HG03139 (cell line): ENCODE results near the gene LMF2.
A peak's percentile ranks its signal among the peaks of the same experiment; 100 is the strongest.
"Not testable (repeated sequence)": the region's sequence is repeated elsewhere in the genome, so short reads cannot be mapped to it uniquely, and the experiment has no call there.

Source experiments
- ATAC-seq: cut with Tn5 transposase; IDR thresholded peaks from one replicate; pipeline ENCODE4 v1.9.1; 2021; ENCODE audit not compliant: unreplicated experiment

LMF2 gene

DNA sequence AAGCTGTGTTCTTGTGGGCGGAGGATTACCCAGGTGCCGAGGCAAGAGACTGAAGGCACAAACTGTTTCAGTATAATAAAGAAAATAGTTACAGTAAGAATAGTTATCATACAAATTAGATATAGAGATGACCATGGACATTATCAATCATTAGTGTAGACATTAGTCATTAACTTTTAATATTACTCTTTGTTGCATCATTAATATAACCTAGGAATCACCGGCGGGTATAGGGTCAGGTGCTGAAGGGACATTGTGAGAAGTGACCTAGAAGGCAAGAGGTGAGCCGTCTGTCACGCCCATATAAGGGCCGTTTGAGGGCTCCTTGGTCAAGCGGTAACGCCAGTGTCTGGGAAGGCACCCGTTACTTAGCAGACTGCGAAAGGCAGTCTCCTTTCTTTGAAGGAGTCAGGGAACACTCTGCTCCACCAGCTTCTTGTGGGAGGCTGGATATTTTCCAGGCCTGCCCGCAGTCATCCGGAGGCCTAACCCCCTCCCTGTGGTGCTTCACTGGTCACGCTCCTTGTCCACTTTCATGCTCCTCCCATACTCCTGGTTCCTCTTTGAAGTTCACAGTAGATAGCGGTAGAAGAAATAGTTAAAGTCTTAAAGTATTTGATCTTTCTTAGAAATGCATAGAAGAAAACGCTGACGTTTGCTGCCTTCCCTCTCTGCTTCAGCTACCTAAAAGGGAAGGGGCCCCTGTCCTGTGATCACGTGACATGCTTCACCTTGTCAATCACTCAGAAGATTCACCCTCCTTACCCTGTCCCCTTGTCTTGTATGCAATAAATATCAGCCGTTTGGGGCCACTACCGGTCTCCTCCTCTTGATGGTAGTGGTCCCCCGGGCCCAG is 26.6 kb upstream of the LMF2 start:
- ATAC-seq, result not testable (repeated sequence)

- no peak for ATAC-seq
Observed at GRCh38 chr22:50532824-50533796, 25.6 kb upstream of the LMF2 start.

- ATAC-seq, result no peak
Observed at GRCh38 chr22:50531962-50532674, 24.6 kb upstream of the LMF2 start.

DNA sequence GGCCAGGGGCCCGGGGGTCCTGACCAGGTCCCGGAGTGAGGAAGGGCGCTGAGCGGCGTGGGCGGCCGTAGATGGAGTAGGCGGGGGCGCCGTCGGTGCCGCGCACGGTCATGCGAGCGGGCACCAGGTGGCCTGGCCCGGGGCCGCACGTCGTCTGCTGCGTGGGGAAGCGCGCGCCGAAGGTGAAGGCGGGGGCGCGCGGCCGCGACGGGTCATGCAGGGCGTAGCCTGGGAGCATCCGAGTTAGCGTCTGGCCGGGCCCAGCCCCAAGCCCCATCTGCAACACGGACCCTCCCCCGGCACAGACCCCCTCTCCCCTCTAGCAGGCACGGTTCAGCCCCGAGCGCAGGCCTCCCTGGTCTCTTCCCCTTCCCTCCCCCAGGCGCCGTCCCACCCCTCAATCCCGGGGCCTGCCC is 24.1 kb upstream of the LMF2 start:
- no peak for ATAC-seq

DNA sequence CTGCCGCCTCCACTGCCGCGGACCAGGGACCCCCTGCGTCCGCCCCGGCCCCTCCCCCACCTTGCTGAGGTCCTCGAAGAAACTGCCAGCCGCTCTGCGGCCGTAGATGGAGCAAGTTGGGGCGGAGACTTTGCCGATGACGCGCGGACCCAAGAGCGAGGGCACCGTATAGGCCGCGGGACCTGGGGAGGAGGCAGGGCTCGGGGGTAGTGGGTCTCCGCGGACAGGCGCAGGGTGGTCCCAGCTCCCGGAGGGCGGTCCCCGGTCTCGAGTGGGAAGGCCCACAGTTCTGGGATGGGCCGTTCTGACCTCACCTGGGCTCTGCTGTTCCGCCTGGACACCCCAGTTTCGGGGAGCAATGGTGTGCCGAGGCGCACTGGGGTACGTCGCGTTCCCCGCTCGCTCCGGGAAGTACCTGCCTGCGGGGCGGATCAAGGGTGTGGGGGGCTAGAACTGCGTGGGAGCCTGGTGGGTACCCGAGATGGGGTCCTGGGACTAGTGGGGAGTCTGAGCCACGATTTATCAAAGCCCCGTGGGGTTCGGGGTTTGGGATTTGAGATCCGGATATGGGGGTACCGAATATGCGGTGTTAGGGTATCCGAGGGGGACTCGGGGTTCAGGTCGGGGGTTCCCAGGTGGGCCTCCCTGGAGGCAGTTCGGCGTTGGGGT is 23.5 kb upstream of the LMF2 start:
- ATAC-seq, result no peak

DNA sequence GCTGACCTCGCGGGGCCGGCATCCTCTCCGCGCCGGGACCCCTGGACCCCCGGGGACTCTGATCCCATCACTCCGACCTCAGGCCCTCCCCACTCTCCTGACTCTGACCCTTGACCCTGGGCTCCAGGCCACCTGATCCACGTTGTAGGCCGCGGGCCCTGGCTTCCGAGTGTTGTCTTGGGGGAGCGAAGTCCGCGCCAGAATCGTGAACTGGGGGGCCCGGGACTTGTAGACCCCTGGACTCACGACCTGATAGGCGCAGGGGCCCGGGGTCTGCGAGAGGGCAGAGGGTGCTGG is 23.0 kb upstream of the LMF2 start:
- ATAC-seq, result no peak

DNA sequence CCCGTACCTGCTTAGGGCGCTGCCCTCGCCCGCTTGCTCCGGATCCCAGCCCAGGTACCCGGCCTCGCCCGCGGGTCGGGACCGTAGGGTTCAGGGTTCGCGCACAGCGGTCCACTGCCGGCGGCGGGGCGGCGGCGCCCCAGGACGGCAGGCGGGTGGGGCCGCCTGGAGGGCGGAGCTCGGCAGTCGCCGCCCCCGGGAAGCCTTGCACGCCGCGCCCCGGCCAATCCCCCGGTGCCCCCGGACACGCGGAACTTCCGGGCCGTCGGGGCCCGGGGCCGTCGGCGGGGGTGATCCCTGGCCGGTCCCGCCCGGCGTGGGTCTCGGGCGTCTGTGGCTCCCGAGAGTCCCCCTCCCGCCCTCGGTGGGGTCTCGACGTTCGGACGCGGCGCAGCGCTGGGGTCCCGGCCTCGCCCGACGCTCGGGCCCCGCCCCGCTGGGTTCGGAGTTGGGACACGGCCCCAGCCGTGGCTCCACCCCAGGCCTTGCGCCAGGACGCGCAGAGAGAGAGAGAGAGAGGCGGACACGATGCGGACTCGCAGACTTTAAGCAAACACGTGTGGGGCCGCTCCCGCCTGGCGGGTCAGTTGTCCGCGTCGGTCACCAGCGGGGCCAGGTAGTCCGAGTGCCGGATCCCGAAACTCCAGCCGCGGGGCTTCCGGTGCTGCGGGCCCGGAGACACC is 22.5 kb upstream of the LMF2 start, which contains the start of gene TYMP:
TSS of gene TYMP (minus strand) at position 116 of the 683 bp plus-strand sequence. CDS start 303 bp downstream, outside the sequence.
- no peak for ATAC-seq

DNA sequence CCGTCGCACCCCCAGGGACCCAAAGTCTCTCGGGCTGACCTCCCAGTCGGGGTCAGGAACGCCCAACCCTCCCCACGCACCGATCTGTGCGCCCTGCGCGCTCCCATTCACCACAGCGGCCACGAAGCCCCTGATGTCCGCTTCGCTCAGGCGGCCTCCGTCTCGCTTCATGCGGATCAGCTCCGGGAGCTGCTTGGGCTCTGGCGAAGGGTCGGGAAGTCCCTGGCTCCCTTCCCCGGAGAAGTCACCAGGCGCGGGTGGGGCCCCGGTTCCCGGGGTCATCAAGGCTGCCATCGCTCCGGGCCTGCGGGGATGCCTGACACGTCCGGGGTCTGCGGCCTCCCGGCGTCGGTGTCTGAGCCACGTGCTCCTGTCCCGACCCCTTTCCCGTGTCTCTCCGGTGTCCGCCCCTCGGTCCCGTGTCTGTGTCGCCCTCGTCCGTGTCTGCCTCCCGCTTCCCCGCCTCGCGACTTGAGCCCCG is 22.0 kb upstream of the LMF2 start:
- no peak for ATAC-seq

GRCh38 chr22:50528682-50529415 is 21.3 kb upstream of the LMF2 start:
- ATAC-seq, result no peak

DNA sequence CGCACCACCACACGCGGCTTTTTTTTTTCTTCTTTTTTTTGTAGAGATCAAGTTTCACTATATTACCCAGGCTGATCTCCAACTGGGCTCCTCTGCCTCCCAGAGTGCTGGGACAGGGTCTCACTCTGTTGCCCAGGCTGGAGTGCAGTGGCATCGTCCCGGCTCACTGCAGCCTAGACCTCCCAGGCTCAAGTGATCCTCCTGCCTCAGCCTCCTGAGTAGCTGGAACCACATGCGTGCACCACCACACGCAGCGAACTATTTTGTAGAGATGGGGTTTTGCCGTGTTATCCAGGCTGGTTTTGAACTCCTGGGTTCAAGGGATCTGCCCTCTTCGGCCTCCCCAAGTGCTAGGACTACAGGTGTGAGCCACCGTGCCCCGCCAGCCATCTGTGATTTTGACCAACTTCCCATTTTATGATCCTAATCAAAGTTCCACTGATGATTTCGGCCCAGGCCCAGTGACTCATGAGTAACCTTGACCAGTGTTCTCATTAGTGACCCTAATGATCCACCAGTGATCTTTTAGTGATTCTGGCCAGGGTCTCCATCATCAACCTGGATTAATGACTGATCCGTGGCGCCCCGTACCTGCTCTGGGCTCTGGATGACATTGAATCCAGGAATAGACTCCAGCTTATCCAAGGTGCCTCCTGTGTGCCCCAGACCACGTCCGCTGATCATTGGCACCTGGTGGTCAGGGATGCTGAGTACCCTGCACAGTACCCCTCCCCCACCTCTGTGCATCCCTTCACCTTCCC is 20.6 kb upstream of the LMF2 start:
- no peak for ATAC-seq

GRCh38 chr22:50526834-50527801 is 19.6 kb upstream of the LMF2 start:
- ATAC-seq, result no peak

DNA sequence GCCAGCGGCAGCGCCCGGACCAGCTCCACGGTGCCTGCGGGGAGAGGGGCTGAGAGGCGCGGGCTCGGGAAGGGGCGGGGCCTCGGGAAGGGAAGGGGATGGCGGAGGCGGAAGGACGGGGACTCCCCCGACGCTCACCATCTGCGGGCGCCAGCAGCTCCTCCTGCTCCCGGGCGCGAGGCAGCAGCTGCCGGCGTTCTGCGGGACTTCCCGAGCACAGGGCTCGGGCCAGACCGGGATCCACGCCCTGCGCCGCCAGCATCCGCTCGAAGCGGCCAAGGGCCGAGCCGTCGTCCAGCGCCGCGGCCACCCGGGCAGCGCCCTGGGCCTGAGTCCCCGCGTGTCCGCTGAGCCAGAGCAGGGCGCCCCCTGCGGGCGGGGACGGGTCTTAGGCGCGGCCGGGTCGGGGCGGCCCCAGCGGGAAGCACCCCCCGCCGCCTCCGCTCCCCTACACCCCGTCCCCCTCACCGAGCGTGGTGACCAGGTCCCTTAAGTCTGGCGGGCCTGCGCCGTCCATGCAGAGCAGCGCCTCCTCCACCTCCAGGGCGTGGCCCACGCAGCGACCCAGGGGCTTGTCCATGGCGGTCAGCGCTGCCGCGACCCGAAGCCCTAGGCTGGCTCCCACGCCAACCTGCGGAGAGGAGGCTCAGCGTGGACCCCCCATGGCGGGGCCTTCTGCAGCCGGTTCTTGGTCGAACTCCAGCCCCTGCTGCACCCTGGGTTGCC is 18.8 kb upstream of the LMF2 start:
- ATAC-seq, result peak; percentile 30

- peak; percentile 8 for ATAC-seq
Observed at GRCh38 chr22:50525858-50526107, 18.3 kb upstream of the LMF2 start.

GRCh38 chr22:50525104-50525857 is 17.8 kb upstream of the LMF2 start, which contains the start of gene SCO2:
Gene SCO2 (minus strand): TSS chr22:50525598. CDS start chr22:50524411, 1,187 bp downstream.
- ATAC-seq, result peak; percentile 34

GRCh38 chr22:50524676-50525103 is 17.2 kb upstream of the LMF2 start:
- ATAC-seq, result no peak
